ENCODE results near the gene CCDC136. TPM values are rescaled to one million over a fixed set of nuclear protein-coding genes. Genes with fewer than 3 reads are reported as not detected.

The CCDC136 gene
- total and polyA plus RNA-seq, 10 donors = 0.77 to 9.8 (median 4.5) TPM

- Histone ChIP-seq H3K4me3 (no peak overlapping the region), H3K27me3 (replicated peaks in 1 of 7) (peaks cover 4 to 63% (median 39%) of the 10 kb centered on the region in 7 donors), H3K9me3 (no peaks in the 10 kb centered on the region), H3K36me3 (no peaks in the 10 kb centered on the region), H3K27ac (no peak overlapping the region), H3K4me1 (peaks cover 16 to 28% (median 25%) of the 10 kb centered on the region in 6 donors)
- WGBS, 5 donors = 74 to 92% (median 79%) methylated on average over 1 of the region's 1 CpG
- TF ChIP-seq, protein P1, sequence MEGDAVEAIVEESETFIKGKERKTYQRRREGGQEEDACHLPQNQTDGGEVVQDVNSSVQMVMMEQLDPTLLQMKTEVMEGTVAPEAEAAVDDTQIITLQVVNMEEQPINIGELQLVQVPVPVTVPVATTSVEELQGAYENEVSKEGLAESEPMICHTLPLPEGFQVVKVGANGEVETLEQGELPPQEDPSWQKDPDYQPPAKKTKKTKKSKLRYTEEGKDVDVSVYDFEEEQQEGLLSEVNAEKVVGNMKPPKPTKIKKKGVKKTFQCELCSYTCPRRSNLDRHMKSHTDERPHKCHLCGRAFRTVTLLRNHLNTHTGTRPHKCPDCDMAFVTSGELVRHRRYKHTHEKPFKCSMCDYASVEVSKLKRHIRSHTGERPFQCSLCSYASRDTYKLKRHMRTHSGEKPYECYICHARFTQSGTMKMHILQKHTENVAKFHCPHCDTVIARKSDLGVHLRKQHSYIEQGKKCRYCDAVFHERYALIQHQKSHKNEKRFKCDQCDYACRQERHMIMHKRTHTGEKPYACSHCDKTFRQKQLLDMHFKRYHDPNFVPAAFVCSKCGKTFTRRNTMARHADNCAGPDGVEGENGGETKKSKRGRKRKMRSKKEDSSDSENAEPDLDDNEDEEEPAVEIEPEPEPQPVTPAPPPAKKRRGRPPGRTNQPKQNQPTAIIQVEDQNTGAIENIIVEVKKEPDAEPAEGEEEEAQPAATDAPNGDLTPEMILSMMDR (IDR thresholded peaks at IDR 0.05 in 8 of 11, conservative IDR thresholded peaks at IDR 0.05 in 3 of 11) = no peak
- TF ChIP-seq POLR2AphosphoS5 (IDR thresholded peaks at IDR 0.05) = no peak
- no peak for TF ChIP-seq POLR2A (IDR thresholded peaks at IDR 0.05)
- intact Hi-C loops (cut with DNase I; ENCODE audit: low total_unique reads) = no loop called here
- no peak for DNase-seq
These were observed 35.1 kb downstream of the CCDC136 start for GRCh38 chr7:128826916-128827247.

DNA sequence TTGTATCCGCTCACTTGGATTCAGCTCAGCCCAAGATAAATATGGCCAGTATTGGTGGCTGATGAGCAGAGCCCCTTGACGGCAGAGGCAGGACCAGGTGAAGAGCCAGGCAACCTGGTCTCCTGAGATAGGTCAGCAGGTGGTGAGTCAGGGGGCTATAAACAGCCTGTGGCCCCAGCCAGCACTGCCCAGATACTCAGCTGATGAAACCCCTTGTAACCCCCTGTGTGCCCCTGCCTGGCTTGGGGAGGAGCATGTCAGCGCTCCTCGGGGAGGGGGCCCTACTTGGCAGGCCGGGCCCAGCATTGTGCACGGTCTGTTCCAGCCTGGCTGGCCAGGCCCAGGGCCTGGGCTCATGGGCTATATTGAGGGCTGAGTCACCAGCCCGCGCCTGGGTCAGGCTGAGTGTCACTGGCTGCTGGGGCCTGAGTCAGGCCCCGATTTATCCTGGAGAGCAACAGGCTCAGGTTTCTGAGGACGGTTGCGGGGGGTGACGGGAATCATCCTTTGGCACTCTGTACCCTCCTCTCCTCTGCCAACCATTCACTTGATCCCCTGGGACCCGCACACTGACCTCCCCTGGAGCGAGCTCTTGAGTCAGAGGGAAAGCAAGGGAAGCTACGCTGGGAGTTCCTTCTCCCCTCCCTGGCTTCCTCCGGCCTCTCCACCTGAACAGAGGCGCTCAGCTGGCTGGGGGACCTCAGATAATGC is 35.6 kb downstream of the CCDC136 start:
- Histone ChIP-seq H3K4me3 (no peak overlapping the region), H3K9me3 (no peaks in the 10 kb centered on the region), H3K4me1 (peaks cover 16 to 33% (median 28%) of the 10 kb centered on the region in 6 donors), H3K36me3 (no peaks in the 10 kb centered on the region), H3K27me3 (replicated peaks in 1 of 7) (peaks cover 4 to 69% (median 44%) of the 10 kb centered on the region in 7 donors), H3K27ac (no peak overlapping the region)
- TF ChIP-seq POLR2A (IDR thresholded peaks at IDR 0.05) = no peak
- no peak for TF ChIP-seq POLR2AphosphoS5 (IDR thresholded peaks at IDR 0.05)
- TF ChIP-seq, protein P1 (IDR thresholded peaks at IDR 0.05 in 8 of 11, conservative IDR thresholded peaks at IDR 0.05 in 3 of 11) = no peak
- 92 to 97% (median 94%) methylated on average over 13 to 17 of the region's 17 CpGs for WGBS, 5 donors
- DNase-seq = no peak
- intact Hi-C loops (cut with DNase I; ENCODE audit: low total_unique reads) = no loop called here

DNA sequence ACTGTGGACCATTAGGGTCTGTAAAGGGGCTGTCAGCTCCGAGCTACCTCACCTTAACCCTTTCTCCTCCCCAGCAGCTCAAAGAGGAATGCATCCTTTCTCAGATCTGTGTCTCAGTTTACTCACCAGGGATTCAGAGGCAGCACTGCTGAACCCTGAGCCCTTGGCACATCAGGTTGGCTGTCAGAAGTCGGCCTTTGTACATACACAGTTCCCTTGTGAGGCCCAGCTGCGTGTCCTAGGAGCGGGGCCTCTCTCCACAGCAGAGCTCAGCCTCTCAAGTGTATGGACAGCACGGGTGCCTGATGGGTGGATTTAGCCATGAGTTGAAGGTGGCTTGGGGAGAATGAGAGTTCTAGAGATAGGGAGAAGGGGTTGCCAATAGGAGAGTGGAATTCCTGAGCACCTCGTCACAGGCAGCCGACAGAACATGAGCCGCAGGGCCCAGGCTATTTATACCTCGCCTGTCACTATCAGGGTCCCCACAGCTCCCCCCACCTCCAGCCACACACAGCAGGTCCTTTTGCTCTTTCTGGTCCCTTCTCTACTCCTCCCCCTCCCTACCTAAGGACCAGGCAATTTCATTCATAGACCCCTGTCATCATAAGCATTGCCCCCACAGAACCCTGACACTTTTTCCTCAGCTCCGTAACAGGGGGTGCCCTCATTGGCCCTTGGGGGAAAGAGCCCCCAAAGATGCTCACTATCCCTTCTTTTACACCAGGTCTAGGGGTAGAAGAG is 36.4 kb downstream of the CCDC136 start:
- no peak for DNase-seq
- intact Hi-C loops (cut with DNase I; ENCODE audit: low total_unique reads) = no loop called here
- TF ChIP-seq POLR2A (IDR thresholded peaks at IDR 0.05) (no peak), POLR2AphosphoS5 (IDR thresholded peaks at IDR 0.05) (no peak)
- TF ChIP-seq, protein P1 (IDR thresholded peaks at IDR 0.05 in 8 of 11, conservative IDR thresholded peaks at IDR 0.05 in 3 of 11) = no peak
- 80 to 93% (median 88%) methylated on average over 10 of the region's 10 CpGs for WGBS, 5 donors
- H3K27ac ChIP-seq = no peak overlapping the region
- peaks cover 16 to 39% (median 29%) of the 10 kb centered on the region in 6 donors for H3K4me1 ChIP-seq
- no peaks in the 10 kb centered on the region for H3K9me3 ChIP-seq
- H3K27me3 ChIP-seq (replicated peaks in 1 of 7) = peaks cover 4 to 76% (median 47%) of the 10 kb centered on the region in 7 donors
- H3K36me3 ChIP-seq = no peaks in the 10 kb centered on the region
- H3K4me3 ChIP-seq = no peak overlapping the region
